Measurements from ENCODE around the gene MYH11.

GRCh38 chr16:15749985-15750384 is 106.8 kb downstream of the MYH11 start:
- TF ChIP-seq CTCF (IDR thresholded peaks at IDR 0.05), result no peak
- no peak for TF ChIP-seq POLR2A (IDR thresholded peaks at IDR 0.05)

Measured in prostate gland (tissue), 2 donors.